HG02763 (cell line): Measurements from ENCODE around the gene LHFPL2.
A peak's percentile ranks its signal among the peaks of the same experiment; 100 is the strongest.

Experiments used
- ATAC-seq: cut with Tn5 transposase; IDR thresholded peaks from one replicate; pipeline ENCODE4 v1.9.1; 2021; ENCODE audit warnings: mild to moderate bottlenecking, moderate library complexity; ENCODE audit not compliant: unreplicated experiment

LHFPL2 gene

GRCh38 chr5:78526049-78526525, 122.5 kb downstream of the LHFPL2 start:
- ATAC-seq = no peak

DNA sequence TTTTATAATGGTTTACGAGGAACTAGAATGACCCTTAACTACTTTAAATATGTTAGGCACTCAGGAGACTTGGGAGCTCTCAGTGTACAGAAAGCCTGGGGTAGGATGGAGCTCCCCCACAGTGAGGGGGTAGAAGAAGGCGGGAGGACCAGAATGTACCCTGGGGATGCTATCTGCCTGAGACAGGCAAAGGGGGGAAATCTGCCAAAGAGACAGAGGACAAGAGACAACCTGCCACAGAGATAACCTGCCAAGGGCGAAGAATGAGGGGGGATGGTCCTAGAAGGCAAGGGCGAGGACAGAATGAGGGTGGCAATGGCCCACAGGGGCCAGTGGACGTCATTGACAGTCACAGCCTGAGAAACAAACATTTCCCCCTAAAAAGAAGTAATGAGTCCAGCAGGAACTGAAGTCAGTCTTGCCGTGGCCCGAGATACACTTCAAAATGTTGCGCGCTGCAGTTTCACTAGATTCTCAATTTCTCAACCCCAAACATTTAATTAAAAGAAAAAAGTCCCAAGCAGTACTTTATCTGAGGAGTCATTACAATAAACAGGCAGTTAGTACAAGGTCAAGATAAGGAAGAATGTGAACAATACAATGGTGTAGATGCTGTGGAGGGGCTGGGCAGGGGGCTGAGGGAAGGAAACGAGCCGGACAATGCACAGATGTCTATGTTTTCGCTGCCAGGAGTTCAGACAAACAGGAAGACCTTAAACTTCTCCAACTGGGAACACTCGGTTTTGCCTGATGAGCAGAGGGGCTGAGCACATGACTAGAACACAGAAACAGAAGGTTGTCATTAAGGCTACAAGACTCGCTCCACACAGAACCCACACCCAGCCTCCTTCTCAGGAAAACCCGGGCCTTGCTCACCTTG, 125.0 kb downstream of the LHFPL2 start:
- ATAC-seq = no peak

DNA sequence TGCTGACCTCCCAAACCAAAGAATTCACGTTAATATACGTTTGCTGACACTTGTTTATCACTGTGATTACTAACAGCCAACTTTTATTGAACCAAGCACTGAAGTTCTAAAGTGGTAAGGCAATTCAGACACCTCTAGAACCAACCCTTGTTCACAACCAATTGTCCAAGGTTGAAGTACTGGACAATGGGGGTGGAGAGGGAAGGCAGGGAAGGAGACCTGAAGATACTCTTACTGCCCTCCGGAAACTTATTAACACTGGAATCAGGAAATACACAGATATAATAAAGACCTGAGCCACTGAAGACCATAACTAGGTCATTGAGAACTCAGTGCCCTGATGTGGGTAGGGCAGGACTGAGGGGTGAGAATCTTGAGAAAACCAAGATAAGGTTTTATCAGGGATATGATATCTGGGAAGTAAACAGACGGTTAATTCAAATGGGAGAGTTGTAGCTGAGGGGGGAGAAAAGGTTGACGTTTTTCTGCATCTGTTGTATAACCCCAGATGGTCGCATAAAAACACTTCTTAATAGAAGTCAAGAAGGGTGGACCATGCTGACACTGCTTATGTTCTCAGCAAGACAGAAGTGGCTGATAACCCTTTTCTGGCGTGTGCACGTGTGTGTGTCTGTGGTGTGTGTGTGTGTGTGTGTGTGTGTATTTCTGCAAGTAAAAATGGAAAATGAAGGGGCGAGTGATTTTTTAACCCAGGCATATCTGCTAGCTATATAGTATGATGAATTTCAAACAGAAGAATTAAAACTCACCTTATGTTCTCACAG, 125.9 kb downstream of the LHFPL2 start:
- ATAC-seq = no peak

DNA sequence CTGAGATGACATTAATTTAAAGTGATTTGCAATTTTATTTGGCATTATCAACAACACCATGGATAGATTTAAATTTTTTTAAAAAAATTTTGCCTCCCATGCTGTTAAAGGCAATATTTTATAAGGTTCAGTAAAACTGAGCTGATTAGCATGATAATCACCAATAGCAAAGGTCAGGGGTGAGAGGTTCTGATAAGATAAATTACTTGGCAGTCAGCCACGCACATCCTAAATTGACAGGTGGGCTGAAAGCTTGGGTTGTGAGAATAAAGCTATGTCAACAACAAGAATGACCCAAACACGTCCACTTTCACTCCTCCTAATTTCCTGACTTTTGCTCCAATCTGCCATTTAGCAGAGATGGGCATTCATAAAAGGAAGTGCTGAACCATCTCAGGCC, 127.1 kb downstream of the LHFPL2 start:
- ATAC-seq = no peak

DNA sequence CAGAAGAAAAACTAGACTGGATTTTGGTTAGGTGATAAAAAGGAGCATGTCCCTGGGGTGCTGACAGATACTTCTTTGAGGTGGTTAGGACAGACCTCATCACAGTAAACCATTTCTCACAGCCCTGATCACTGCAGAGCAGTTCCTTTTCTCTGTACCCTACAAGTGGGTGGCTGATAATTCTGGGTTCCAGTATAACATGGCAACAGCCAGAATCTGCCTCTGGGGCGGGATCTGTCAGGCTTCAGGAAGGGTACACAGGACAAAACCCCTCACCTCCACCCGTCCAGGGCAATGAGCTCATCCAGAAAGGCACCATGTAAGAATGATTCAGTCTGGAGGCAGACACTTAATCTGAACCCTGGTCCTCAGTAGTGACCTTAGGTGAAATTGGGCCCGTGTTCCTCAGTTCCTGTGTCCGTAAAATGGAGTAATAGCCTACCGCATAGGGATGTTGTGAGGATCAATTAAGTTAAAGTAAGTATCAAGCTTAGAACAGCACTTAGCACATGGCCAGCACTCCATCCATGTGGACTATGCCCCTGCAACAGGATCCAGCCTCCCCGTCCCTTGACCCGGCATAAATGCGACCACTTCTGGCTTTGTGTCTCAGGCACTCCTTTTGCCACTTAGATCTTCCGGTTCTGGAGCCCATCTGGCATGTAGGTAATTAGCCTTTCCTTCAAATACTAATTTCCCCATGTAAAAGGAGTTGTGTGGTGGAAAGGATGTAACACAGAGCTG, 129.2 kb downstream of the LHFPL2 start:
- no peak for ATAC-seq

GRCh38 chr5:78518365-78519197, 130.0 kb downstream of the LHFPL2 start:
- no peak for ATAC-seq

DNA sequence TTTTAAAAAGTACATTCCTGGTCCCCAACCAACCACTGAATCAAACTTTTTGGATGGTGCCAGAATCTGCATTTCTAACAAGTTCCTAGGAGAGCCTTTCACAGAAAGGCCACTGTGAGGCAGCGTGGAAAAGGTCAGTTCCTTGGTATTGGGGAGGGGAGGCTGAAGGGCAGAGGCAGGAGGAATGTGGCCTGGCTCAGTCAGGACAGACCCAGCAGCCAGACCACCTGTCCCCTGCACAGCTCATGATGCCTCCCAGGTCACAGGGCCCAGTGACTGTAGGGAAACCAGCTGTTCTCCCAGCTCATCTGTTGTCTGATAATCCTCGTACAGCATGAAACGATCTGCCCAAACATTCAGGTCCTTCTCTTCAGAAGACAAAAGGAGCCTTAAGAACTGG, 132.9 kb downstream of the LHFPL2 start:
- no peak for ATAC-seq

- ATAC-seq = no peak
Measured at GRCh38 chr5:78514427-78515330, 133.9 kb downstream of the LHFPL2 start.

GRCh38 chr5:78513441-78513840, 135.1 kb downstream of the LHFPL2 start:
- ATAC-seq = no peak

DNA sequence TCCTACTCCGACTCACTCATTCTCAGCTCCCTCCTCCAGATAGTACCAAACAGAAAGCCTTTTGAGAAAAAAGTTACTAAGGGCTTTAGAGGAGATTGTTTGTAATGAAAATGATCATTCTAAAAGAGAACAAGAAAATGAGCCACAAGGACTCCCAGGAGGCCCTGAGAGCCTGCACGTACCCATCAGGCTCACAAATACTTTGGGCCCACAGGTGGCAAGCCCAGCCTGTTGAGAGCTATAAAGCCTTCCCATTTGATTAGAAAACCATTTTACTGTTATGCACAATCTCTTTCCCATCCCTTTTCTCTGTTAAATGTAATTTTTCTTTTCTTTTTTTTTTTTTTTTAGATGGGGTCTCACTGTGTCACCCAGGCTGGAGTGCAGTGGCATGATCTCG, 136.1 kb downstream of the LHFPL2 start:
- no peak for ATAC-seq

GRCh38 chr5:78511121-78511906, 137.3 kb downstream of the LHFPL2 start:
- ATAC-seq = no peak

DNA sequence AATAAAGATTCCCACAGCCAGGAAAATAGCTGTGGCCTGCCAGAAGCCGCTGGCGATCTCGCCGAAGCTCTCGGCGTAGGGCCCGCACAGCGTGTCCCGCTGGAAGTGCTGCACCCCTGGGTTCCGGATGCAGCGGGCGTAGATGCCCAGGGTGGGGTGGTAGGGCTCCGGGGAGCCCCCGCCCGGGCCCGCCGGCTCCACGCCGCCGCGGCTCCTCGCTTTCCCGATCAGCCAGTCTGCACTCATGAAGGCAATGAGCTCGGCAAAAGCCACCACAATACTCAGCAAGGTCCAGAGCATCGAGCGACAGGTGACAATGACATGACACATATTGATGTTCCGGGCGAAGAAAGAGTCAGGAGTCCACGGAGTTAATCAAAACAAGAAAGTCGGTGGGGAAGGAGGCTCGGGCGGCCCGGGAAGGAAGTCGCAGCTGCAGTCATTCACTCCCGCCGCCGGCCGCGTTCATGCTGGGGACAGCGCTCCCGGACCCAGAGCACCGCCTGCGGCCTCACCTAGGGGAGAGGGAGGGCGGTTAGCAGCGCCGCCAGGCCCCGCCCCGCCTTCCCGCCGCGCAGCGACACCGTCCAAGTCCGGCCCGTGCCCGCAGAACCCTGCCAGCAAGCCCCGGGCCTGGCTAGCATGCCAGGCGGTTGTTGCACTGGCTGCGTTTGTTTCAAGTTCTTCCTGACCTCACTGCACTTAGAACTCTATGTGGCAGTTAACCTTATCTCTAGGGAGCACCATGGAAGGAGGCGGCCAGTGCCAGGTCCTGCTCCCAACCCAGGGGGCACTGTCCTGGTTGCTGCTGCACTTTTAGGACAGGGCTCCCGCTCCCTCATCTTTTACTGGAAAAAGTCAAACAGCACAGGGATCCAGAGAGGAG, 138.4 kb downstream of the LHFPL2 start:
- ATAC-seq = peak; percentile 74

GRCh38 chr5:78509145-78509865, 139.3 kb downstream of the LHFPL2 start:
- ATAC-seq = no peak

- no peak for ATAC-seq
Measured at GRCh38 chr5:78508186-78508765, 140.3 kb downstream of the LHFPL2 start.

- no peak for ATAC-seq
Measured at GRCh38 chr5:78507531-78507930, 141.0 kb downstream of the LHFPL2 start.

GRCh38 chr5:78506261-78507024, 142.1 kb downstream of the LHFPL2 start:
- no peak for ATAC-seq
